HL-60 (cell line): Measurements from ENCODE around the gene OR51I2.

Experiments
- DNase-seq, 2 experiments: peaks; one replicate each; pipeline ENCODE4 v3.0.0-alpha.2; 2010 to 2020; ENCODE audit warnings: low read depth in 1 of 2, low spot score in 1 of 2
- H3K27ac ChIP-seq: fragments of 250-450 bp; sonication (Bioruptor Pico); replicated peaks from 2 replicates; pipeline ENCODE4 v1.5.1; 2020; ENCODE audit warnings: mild to moderate bottlenecking, moderate library complexity
- H3K27me3 ChIP-seq: fragments of 250-450 bp; sonication (Bioruptor Pico); 2 replicates; pipeline ENCODE4 v1.5.1; 2021; ENCODE audit warnings: mild to moderate bottlenecking, moderate library complexity; ENCODE audit not compliant: insufficient read depth, poor library complexity, severe bottlenecking
- H3K4me3 ChIP-seq: replicated peaks from 2 replicates; pipeline ENCODE4 v1.5.1; 2011; ENCODE audit warnings: mild to moderate bottlenecking, control low read depth, low read length; ENCODE audit not compliant: insufficient read depth
- GABPA ChIP-seq: IDR thresholded peaks from 2 replicates; pipeline ENCODE4 v1.6.1; 2012; ENCODE audit warnings: low read depth
- POLR2AphosphoS5 ChIP-seq: IDR thresholded peaks from 2 replicates; pipeline ENCODE4 v1.6.1; 2012; ENCODE audit warnings: low read depth
- REST ChIP-seq: IDR thresholded peaks from 2 replicates; pipeline ENCODE4 v1.6.1; 2012; ENCODE audit warnings: low read depth; ENCODE audit not compliant: insufficient replicate concordance
- SPI1 ChIP-seq: IDR thresholded peaks from 2 replicates; pipeline ENCODE4 v1.6.1; 2012; ENCODE audit warnings: low read depth, mild to moderate bottlenecking, borderline replicate concordance
- TF ChIP-seq, protein P1 (sequence below): IDR thresholded peaks from one replicate; pipeline ENCODE4 v1.5.1; 2011; ENCODE audit warnings: low read length, control low read depth, inconsistent platforms; ENCODE audit not compliant: insufficient read depth

Gene OR51I2

GRCh38 chr11:5488798-5489399, 39.8 kb downstream of the OR51I2 start:
- Histone ChIP-seq H3K27ac (no peak overlapping the region), H3K27me3 (no peaks in the 10 kb centered on the region), H3K4me3 (no peak overlapping the region)
- no peak for TF ChIP-seq POLR2AphosphoS5
- TF ChIP-seq, protein P1, sequence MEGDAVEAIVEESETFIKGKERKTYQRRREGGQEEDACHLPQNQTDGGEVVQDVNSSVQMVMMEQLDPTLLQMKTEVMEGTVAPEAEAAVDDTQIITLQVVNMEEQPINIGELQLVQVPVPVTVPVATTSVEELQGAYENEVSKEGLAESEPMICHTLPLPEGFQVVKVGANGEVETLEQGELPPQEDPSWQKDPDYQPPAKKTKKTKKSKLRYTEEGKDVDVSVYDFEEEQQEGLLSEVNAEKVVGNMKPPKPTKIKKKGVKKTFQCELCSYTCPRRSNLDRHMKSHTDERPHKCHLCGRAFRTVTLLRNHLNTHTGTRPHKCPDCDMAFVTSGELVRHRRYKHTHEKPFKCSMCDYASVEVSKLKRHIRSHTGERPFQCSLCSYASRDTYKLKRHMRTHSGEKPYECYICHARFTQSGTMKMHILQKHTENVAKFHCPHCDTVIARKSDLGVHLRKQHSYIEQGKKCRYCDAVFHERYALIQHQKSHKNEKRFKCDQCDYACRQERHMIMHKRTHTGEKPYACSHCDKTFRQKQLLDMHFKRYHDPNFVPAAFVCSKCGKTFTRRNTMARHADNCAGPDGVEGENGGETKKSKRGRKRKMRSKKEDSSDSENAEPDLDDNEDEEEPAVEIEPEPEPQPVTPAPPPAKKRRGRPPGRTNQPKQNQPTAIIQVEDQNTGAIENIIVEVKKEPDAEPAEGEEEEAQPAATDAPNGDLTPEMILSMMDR = no peak
- TF ChIP-seq GABPA = no peak
- no peak for DNase-seq

GRCh38 chr11:5489576-5490357, 40.6 kb downstream of the OR51I2 start:
- Histone ChIP-seq H3K27ac (no peak overlapping the region), H3K27me3 (no peaks in the 10 kb centered on the region), H3K4me3 (no peak overlapping the region)
- no peak for DNase-seq
- TF ChIP-seq, protein P1 = no peak
- no peak for TF ChIP-seq GABPA
- no peak for TF ChIP-seq POLR2AphosphoS5
- no peak for TF ChIP-seq SPI1
- no peak for TF ChIP-seq REST

DNA sequence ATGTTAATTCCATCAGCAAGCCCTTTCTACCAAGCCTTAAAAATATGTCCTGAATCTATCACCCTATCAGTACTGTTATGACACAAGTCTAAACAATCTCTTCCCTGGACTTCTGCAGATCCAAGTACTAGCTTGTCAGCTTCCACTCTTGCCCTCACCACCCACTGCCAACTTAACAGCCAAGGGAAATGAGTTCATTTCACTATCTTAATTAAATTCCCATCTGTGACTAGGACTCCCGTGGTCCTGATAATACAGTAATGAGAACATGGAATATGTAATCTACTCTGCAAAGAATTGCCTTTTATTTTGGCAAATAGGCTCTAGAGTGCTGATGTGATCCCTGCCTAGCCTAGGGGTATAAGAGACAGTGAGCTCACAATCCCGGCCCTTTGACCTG, 50.5 kb downstream of the OR51I2 start:
- DNase-seq = no peak
- Histone ChIP-seq H3K4me3 (no peak overlapping the region), H3K27ac (no peak overlapping the region), H3K27me3 (no peaks in the 10 kb centered on the region)
- TF ChIP-seq, protein P1 = no peak
- TF ChIP-seq SPI1 (no peak), REST (no peak), GABPA (no peak), POLR2AphosphoS5 (no peak)
